HG03095 (cell line): ENCODE results near the gene ARID1A.
A peak's percentile ranks its signal among the peaks of the same experiment; 100 is the strongest.
"Not testable (repeated sequence)": the region's sequence is repeated elsewhere in the genome, so short reads cannot be mapped to it uniquely, and the experiment has no call there.

ENCODE experiments used
- ATAC-seq: cut with Tn5 transposase; IDR thresholded peaks from one replicate; pipeline ENCODE4 v1.9.1; 2021; ENCODE audit warnings: moderate library complexity; ENCODE audit not compliant: unreplicated experiment

The ARID1A gene

DNA sequence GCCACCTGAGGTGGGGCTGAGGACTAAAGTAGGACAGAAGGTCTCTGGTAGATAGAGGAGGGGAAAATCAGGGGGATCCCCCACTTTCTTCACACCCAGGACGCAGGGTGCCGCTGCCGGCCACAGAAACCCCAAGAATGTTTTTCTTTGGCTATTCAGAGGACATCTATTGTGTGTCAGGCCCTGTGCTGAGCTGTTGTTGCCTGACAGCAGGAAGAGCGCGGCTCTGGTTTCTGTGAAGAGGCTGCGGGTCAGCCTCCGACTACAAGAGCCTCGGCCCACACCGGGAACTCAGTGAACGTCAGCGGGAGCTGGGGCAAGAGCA lies 91.5 kb downstream of the ARID1A start:
- peak; percentile 38 for ATAC-seq

GRCh38 chr1:26787706-26788514 lies 92.1 kb downstream of the ARID1A start, which contains the start of gene PIGV:
Gene PIGV (plus strand): TSS chr1:26787950. CDS start chr1:26790816, 2,866 bp downstream.
- ATAC-seq = peak; percentile 44

DNA sequence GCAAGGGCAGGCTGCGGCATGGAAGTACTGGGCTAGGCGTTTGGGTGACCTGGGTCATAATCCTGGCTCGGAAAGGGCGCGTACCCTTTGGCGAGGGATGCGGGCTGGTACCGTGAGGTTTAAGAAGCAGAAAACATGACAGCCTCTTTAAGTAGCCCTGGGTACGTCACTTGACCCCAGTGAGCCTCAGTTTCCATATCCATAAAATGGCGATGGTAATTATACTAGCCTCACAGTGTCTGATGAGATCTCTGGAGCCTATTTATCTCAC lies 92.6 kb downstream of the ARID1A start:
- no peak for ATAC-seq

DNA sequence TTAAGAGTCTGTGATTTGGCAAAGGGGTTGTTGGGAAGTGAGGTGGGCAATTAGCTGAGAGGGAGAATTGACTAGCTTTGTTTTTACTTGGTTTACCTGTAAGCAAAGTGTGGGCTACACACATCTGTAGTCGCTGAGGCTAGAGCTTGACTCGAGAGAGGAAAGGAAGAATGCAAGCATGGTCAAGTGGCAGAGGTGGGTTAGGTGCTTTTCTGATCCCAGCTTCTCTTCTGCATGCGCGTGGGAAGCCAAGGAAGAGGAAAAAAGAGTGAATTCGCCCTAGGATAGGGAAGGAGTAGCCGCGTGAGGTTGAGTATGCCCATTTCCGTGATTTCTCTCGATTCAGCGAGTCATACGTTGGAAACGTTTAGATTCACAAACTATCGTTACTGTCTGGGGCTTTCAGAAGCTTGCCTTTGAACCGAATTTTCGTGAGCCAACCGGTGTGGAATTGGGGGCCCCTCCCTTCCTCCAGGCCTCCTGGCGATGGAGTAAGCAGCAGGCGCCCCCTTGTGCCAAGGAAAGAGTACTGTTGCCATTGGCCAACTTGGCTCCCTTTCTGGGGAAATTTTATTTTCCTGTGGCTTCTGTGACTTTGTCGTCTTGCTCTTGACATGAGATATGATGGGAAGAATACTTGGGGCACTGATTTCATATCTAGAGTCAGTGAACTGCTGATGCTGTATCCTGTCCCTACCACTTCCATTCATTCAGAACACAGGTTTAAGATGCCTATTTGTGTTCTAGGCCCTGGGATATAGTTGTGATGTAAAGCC lies 93.2 kb downstream of the ARID1A start:
- ATAC-seq = no peak

DNA sequence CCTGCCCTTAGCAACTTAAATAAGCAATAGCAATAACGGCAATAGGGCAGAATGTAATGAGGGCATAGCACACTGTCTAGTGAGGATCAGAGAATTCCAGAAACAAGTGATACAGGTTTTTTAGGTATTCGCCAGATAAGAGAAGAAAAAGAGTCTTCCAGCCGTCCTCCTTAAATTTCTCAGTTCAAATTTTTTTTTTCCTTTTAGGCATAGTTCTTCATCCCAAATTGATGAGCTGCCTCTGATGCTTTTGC lies 93.7 kb downstream of the ARID1A start:
- ATAC-seq = no peak

- ATAC-seq = no peak
Measured at GRCh38 chr1:26789931-26790330, 94.1 kb downstream of the ARID1A start.

- no peak for ATAC-seq
Measured at GRCh38 chr1:26790551-26790953, 94.7 kb downstream of the ARID1A start.

DNA sequence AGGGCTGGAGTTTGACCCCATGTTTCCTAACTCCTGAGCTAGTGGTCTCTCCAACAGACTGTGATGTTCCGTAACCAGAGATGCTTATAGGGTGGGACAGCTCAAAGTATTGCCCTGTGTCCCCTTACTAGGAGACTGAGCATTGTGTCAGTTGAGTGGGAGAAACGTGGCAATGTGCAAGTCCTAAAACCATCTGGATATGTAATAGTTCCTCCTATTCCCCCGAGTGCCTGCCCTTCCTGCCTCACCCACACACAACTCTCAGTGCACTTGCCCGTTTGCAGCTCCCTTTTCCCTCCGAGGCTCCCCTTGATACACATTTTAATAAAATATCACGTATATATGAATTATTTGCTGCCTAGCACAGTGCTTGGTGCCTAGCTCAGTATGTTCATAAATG lies 95.3 kb downstream of the ARID1A start:
- no peak for ATAC-seq

GRCh38 chr1:26791626-26792025 lies 95.8 kb downstream of the ARID1A start:
- ATAC-seq = no peak

DNA sequence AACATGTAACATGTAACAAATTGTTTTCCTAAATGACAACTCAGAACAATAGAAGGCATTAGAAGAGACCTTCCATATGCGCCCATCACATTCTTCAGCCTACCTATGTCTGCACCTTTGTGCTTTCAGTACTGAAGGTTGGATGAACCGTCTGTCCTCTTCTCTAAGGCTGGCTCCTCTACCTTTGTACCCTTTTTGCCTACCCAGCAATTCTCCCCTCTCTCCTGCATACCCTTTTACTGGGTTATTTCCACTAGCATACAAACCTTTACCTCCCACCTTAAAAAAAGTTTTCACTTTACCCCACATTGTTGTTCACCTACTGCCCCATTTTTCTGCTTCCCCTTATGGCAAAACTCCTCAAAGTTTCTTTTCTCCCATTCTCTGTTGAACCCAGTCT lies 97.1 kb downstream of the ARID1A start:
- no peak for ATAC-seq

DNA sequence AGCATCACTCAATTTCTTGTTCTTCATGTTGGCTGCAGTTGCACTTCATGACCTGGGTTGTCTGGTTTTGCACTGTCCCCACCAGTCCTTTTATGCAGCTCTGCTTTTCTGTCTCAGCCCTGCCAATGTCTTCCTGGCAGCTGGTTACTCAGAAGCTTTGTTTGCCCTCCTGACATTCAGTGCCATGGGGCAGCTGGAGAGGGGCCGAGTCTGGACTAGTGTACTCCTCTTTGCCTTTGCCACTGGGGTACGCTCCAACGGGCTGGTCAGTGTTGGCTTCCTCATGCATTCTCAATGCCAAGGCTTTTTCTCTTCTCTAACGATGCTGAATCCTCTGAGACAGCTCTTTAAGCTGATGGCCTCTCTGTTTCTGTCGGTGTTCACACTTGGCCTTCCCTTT lies 98.6 kb downstream of the ARID1A start:
- ATAC-seq = no peak

GRCh38 chr1:26797627-26798026 lies 101.8 kb downstream of the ARID1A start:
- ATAC-seq = no peak

DNA sequence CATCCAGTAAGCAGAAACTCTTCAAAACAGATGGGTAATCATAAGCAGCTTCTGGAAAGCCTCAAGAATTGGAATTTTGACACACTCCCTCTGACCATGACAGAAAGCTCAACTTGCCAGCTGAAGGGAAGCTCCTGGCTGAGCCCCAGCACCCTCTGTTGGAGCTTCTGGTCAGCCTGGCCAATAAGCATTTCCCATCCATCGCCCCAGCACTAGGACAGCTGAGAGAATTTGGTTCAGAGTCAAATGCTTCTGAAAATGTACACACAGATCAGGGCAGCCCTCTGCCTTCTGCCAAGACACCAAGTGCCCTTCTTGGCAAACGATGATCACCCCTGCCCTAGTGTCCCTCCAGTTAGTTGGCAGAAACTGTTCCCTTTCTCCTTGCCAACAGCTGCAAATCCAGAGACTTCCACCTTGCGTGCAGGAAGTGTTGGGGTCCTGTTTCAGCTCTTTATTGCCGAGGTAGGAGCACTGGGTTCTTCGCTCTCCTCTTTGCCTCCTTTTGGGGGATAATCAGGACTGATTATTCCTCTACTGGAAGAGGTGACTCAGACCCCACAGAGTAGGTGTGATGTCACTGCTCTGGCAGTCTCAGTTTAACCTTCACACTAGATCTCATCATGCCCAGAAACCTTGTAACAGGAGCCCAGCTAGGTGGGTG lies 103.8 kb downstream of the ARID1A start:
- no peak for ATAC-seq

DNA sequence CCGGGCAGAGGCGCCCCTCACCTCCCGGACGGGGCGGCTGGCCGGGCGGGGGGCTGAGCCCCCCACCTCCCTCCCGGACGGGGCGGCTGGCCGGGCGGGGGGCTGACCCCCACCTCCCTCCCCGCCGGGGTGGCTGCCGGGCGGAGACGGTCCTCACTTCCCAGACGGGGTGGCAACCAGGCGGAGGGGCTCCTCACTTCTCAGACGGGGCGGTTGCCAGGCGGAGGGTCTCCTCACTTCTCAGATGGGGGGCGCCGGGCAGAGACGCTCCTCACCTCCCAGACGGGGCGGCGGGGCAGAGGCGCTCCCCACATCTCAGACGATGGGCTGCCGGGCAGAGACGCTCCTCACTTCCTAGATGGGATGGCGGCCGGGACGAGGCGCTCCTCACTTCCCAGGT lies 108.1 kb downstream of the ARID1A start:
- not testable (repeated sequence) for ATAC-seq

- not testable (repeated sequence) for ATAC-seq
Measured at GRCh38 chr1:26810105-26810504, 114.3 kb downstream of the ARID1A start.

DNA sequence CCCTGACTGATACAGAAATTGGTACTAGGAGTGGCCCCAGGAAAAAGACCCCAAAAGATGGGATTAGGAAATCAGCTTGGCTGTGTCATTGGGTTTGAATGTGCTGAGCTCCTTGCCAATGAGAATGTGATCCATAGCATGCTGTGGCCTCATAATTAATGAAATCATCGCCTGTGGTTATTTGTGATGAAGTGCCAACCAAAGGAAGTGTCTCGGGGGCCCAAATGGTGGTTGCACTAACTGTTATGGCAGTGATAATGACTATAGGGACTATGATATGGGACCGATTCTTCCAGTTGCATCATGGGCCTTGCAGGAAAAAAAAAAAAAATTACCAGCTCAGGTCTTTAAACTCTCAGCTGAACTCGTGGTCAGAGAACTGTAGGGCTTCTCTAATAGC lies 115.2 kb downstream of the ARID1A start:
- ATAC-seq = no peak

DNA sequence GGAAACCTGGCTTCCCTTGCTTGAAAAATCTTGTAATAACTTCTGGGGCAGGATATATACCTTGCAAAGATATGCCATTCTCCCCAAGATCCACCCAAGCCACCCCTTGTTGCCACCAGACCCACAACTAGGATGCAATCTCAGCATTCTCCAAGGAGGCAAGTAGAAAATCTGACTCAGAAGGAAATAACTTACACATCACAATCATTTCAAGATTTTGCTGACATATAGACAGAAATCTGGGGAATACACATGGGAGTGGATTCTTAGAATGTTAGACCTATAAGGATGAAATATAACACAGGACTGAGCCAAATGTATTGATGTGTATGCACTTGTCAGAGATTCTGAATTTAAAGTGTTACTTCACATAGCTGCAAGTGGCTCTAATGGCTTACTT lies 115.9 kb downstream of the ARID1A start:
- ATAC-seq = no peak

- no peak for ATAC-seq
Measured at GRCh38 chr1:26814377-26814776, 118.6 kb downstream of the ARID1A start.

GRCh38 chr1:26814893-26815292 lies 119.1 kb downstream of the ARID1A start:
- no peak for ATAC-seq

GRCh38 chr1:26820784-26821269 lies 125.0 kb downstream of the ARID1A start:
- peak; percentile 77 for ATAC-seq

DNA sequence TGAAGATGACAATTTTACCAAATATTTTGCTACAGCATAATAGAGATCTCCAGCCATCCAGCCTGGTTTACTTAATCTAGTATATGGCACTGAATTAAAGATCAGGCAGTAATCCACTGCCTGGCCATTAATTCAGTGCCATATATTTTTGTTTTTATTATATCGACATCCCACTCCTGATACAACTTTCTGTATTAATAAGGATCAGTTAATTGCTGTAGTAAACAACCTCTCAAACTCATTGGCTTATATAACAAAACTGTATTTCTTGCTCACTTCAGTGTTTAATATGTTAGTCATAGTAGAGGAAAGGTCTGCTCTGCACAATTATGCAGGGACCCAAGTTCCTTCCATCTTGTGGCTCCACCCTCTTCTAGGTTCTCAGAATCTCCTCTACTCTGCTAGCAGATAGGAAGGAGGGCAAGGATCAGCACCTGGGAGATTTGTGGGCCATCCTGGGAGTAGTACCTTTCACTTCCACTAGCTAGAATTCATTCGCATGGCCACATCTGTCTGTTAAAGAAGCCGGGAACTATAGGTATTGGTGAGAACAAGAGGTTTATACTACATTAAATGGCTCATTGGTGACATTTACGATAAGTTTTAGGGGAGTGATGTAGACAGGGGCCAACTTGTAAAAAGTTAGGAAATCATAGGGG lies 127.1 kb downstream of the ARID1A start:
- no peak for ATAC-seq

- no peak for ATAC-seq
Measured at GRCh38 chr1:26824731-26825130, 128.9 kb downstream of the ARID1A start.
